ENCODE data around the gene MARCHF10.
"Not testable (repeated sequence)": the region's sequence is repeated elsewhere in the genome, so short reads cannot be mapped to it uniquely, and the experiment has no call there.

DNA sequence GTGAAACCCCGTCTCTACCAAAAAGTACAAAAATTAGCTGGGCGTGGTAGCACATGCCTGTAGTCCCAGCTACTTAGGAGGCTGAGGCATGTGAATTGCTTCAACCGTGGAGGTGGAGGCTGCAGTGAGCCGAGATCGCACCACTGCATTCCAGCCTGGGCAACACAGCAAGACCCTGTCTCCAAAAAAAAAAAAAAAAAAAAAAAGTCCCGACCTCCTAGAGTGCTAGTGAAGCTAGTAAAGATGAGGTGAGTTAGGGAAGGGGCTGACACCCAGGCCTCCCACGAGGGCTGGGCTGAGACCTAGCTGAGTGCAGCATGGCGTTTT lies 116.6 kb downstream of the MARCHF10 start:
- TF ChIP-seq POLR2A (IDR thresholded peaks at IDR 0.05), result not testable (repeated sequence)
- TF ChIP-seq, protein P1, sequence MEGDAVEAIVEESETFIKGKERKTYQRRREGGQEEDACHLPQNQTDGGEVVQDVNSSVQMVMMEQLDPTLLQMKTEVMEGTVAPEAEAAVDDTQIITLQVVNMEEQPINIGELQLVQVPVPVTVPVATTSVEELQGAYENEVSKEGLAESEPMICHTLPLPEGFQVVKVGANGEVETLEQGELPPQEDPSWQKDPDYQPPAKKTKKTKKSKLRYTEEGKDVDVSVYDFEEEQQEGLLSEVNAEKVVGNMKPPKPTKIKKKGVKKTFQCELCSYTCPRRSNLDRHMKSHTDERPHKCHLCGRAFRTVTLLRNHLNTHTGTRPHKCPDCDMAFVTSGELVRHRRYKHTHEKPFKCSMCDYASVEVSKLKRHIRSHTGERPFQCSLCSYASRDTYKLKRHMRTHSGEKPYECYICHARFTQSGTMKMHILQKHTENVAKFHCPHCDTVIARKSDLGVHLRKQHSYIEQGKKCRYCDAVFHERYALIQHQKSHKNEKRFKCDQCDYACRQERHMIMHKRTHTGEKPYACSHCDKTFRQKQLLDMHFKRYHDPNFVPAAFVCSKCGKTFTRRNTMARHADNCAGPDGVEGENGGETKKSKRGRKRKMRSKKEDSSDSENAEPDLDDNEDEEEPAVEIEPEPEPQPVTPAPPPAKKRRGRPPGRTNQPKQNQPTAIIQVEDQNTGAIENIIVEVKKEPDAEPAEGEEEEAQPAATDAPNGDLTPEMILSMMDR (IDR thresholded peaks at IDR 0.05), result not testable (repeated sequence)

All from ovary (tissue), 3 donors.